ENCODE measurements around the gene UTP25.

UTP25 gene

GRCh38 chr1:209840611-209841010 lies 12.8 kb downstream of the UTP25 start:
- DNase-seq = no peak

GRCh38 chr1:209844695-209845407 lies 17.1 kb downstream of the UTP25 start:
- peak; percentile 52 for DNase-seq

- DNase-seq = no peak
These were observed 17.6 kb downstream of the UTP25 start for GRCh38 chr1:209845408-209845725.

GRCh38 chr1:209849388-209849787 lies 21.6 kb downstream of the UTP25 start:
- DNase-seq = no peak

- DNase-seq = no peak
These were observed 22.7 kb downstream of the UTP25 start for GRCh38 chr1:209850342-209850979.

GRCh38 chr1:209853676-209854075 lies 25.9 kb downstream of the UTP25 start:
- no peak for DNase-seq

GRCh38 chr1:209854196-209854595 lies 26.4 kb downstream of the UTP25 start:
- no peak for DNase-seq

GRCh38 chr1:209855006-209855405 lies 27.2 kb downstream of the UTP25 start:
- no peak for DNase-seq

GRCh38 chr1:209855623-209856022 lies 27.9 kb downstream of the UTP25 start:
- DNase-seq = no peak

GRCh38 chr1:209858561-209859103 lies 30.9 kb downstream of the UTP25 start:
- no peak for DNase-seq

- no peak for DNase-seq
These were observed 32.6 kb downstream of the UTP25 start for GRCh38 chr1:209860293-209860881.

GRCh38 chr1:209861242-209861641 lies 33.5 kb downstream of the UTP25 start:
- DNase-seq = no peak

GRCh38 chr1:209862391-209863356 lies 34.9 kb downstream of the UTP25 start:
- DNase-seq = no peak

- no peak for DNase-seq
These were observed 36.2 kb downstream of the UTP25 start for GRCh38 chr1:209863766-209864485.

- DNase-seq = no peak
These were observed 38.4 kb downstream of the UTP25 start for GRCh38 chr1:209866201-209866600.

- DNase-seq = no peak
These were observed 41.7 kb downstream of the UTP25 start for GRCh38 chr1:209869291-209870149.

GRCh38 chr1:209870151-209870831 lies 42.5 kb downstream of the UTP25 start:
- no peak for DNase-seq

GRCh38 chr1:209871006-209871405 lies 43.2 kb downstream of the UTP25 start:
- DNase-seq = no peak

- no peak for DNase-seq
These were observed 43.7 kb downstream of the UTP25 start for GRCh38 chr1:209871430-209871829.

- DNase-seq = no peak
These were observed 45.5 kb downstream of the UTP25 start for GRCh38 chr1:209873067-209873799.
